ENCODE measurements around the gene PTH1R. TPM values are rescaled to one million over a fixed set of nuclear protein-coding genes. Genes with fewer than 3 reads are reported as not detected.

Gene PTH1R
- total and polyA plus RNA-seq, 10 of the 15 experiments (the other 5 are each of a cell fraction or from before 2014, with no cell fraction given): not detected

GRCh38 chr3:46847744-46848143 is 29.8 kb upstream of the PTH1R start (continued):
- TF ChIP-seq, protein P1, sequence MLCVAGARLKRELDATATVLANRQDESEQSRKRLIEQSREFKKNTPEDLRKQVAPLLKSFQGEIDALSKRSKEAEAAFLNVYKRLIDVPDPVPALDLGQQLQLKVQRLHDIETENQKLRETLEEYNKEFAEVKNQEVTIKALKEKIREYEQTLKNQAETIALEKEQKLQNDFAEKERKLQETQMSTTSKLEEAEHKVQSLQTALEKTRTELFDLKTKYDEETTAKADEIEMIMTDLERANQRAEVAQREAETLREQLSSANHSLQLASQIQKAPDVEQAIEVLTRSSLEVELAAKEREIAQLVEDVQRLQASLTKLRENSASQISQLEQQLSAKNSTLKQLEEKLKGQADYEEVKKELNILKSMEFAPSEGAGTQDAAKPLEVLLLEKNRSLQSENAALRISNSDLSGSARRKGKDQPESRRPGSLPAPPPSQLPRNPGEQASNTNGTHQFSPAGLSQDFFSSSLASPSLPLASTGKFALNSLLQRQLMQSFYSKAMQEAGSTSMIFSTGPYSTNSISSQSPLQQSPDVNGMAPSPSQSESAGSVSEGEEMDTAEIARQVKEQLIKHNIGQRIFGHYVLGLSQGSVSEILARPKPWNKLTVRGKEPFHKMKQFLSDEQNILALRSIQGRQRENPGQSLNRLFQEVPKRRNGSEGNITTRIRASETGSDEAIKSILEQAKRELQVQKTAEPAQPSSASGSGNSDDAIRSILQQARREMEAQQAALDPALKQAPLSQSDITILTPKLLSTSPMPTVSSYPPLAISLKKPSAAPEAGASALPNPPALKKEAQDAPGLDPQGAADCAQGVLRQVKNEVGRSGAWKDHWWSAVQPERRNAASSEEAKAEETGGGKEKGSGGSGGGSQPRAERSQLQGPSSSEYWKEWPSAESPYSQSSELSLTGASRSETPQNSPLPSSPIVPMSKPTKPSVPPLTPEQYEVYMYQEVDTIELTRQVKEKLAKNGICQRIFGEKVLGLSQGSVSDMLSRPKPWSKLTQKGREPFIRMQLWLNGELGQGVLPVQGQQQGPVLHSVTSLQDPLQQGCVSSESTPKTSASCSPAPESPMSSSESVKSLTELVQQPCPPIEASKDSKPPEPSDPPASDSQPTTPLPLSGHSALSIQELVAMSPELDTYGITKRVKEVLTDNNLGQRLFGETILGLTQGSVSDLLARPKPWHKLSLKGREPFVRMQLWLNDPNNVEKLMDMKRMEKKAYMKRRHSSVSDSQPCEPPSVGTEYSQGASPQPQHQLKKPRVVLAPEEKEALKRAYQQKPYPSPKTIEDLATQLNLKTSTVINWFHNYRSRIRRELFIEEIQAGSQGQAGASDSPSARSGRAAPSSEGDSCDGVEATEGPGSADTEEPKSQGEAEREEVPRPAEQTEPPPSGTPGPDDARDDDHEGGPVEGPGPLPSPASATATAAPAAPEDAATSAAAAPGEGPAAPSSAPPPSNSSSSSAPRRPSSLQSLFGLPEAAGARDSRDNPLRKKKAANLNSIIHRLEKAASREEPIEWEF (IDR thresholded peaks at IDR 0.05; ENCODE audit: insufficient replicate concordance, low read depth, low read length): no peak
- no peak for TF ChIP-seq RCOR1 (conservative IDR thresholded peaks at IDR 0.05; ENCODE audit: low read depth, low read length)
- no peak for TF ChIP-seq CREM (IDR thresholded peaks at IDR 0.05; ENCODE audit: low read depth)
- TF ChIP-seq, protein P2, sequence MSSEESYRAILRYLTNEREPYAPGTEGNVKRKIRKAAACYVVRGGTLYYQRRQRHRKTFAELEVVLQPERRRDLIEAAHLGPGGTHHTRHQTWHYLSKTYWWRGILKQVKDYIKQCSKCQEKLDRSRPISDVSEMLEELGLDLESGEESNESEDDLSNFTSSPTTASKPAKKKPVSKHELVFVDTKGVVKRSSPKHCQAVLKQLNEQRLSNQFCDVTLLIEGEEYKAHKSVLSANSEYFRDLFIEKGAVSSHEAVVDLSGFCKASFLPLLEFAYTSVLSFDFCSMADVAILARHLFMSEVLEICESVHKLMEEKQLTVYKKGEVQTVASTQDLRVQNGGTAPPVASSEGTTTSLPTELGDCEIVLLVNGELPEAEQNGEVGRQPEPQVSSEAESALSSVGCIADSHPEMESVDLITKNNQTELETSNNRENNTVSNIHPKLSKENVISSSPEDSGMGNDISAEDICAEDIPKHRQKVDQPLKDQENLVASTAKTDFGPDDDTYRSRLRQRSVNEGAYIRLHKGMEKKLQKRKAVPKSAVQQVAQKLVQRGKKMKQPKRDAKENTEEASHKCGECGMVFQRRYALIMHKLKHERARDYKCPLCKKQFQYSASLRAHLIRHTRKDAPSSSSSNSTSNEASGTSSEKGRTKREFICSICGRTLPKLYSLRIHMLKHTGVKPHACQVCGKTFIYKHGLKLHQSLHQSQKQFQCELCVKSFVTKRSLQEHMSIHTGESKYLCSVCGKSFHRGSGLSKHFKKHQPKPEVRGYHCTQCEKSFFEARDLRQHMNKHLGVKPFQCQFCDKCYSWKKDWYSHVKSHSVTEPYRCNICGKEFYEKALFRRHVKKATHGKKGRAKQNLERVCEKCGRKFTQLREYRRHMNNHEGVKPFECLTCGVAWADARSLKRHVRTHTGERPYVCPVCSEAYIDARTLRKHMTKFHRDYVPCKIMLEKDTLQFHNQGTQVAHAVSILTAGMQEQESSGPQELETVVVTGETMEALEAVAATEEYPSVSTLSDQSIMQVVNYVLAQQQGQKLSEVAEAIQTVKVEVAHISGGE (CRISPR knock-in tag; IDR thresholded peaks at IDR 0.05): no peak
- no peak for TF ChIP-seq PAX8 (IDR thresholded peaks at IDR 0.05)
- TF ChIP-seq EP300 (IDR thresholded peaks at IDR 0.05; ENCODE audit: borderline replicate concordance in 1 of 2, control insufficient read depth in 1 of 2, low read depth in 2 of 2, low read length in 2 of 2): no peak
- no peak for TF ChIP-seq IRF5 (IDR thresholded peaks at IDR 0.05; ENCODE audit: borderline replicate concordance)
- TF ChIP-seq EZH2 (IDR thresholded peaks at IDR 0.05; ENCODE audit: borderline replicate concordance, control insufficient read depth, low read depth, low read length): no peak
- no peak for TF ChIP-seq TARDBP (IDR thresholded peaks at IDR 0.05; ENCODE audit: borderline replicate concordance)
- TF ChIP-seq PML (IDR thresholded peaks at IDR 0.05; ENCODE audit: low read length): no peak
- no peak for TF ChIP-seq RUNX3 (IDR thresholded peaks at IDR 0.05; ENCODE audit: low read length)
- TF ChIP-seq, protein P3, sequence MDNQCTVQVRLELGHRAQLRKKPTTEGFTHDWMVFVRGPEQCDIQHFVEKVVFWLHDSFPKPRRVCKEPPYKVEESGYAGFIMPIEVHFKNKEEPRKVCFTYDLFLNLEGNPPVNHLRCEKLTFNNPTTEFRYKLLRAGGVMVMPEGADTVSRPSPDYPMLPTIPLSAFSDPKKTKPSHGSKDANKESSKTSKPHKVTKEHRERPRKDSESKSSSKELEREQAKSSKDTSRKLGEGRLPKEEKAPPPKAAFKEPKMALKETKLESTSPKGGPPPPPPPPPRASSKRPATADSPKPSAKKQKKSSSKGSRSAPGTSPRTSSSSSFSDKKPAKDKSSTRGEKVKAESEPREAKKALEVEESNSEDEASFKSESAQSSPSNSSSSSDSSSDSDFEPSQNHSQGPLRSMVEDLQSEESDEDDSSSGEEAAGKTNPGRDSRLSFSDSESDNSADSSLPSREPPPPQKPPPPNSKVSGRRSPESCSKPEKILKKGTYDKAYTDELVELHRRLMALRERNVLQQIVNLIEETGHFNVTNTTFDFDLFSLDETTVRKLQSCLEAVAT (IDR thresholded peaks at IDR 0.05): no peak
- TF ChIP-seq ZBTB33 (IDR thresholded peaks at IDR 0.05): no peak

Measured in GM12878 (cell line).